HTERT RPE-1 (cell line): ENCODE data around the gene RXRG.

Source experiments
- in situ Hi-C: fragments of 300-500 bp; cut with MboI; formaldehyde crosslinking; loops from 4 replicates; pipeline ENCODE4 v1.14.3; 2020; ENCODE audit warnings: low sequenced_read_pairs

Gene RXRG

DNA sequence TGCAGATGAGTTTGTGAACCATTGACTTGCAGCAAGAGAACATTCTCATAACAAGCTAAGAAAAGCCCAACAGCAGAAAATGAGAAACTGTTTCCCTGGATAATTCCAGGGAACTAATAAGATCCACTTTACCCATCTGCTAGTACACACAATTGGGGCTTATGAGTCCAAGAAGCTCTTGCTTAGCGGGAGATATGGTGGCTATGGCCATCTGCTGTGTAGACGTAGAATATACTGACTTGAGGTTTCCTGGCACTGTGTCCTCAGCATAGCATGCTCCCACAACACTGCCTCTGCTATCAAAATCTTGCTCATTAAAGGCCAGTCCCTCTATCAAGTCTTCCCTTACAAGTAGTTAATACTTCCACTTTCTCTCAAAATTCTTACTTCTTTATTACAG is 6.8 kb upstream of the RXRG start:
- in situ Hi-C loops, result no loop called here

DNA sequence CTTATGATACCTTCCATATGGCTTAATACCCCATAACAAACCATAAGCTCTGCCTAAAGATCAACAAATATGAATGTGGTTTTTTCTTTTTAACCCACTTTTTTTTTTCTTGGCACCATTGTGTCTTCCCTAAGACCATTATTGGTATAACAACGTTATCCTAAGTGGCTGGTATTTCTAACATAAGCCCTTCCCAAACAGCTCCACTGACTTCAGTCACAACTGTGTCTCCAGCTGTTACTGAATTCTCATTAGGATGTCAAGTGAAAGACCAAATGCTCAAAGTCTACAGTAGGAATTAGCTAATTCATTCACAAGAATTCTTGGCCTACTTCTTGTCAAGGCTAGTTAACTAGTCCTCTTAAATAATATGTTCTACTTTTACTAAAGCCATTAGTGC is 4.2 kb upstream of the RXRG start:
- in situ Hi-C loops, result no loop called here

DNA sequence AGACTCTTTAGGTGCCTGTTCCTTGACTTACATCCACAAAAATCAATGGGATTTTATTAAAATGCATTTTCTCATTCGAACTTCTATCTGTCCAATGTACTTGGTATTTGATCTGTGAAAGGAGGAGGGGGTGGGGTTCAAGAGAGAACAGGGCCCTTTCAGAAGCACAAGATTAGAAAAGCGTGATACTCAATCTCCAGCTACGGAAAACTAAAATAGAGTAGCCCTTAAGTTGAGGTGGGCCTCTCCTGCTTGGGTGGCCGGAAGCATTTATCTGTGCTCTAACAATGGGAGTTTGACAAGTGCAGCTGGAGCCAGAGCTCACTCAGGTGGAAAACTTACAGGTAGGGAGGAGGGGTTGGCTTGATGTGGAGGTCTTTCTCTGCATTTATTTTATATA is 462 bp upstream of the RXRG start:
- in situ Hi-C loops, result no loop called here

DNA sequence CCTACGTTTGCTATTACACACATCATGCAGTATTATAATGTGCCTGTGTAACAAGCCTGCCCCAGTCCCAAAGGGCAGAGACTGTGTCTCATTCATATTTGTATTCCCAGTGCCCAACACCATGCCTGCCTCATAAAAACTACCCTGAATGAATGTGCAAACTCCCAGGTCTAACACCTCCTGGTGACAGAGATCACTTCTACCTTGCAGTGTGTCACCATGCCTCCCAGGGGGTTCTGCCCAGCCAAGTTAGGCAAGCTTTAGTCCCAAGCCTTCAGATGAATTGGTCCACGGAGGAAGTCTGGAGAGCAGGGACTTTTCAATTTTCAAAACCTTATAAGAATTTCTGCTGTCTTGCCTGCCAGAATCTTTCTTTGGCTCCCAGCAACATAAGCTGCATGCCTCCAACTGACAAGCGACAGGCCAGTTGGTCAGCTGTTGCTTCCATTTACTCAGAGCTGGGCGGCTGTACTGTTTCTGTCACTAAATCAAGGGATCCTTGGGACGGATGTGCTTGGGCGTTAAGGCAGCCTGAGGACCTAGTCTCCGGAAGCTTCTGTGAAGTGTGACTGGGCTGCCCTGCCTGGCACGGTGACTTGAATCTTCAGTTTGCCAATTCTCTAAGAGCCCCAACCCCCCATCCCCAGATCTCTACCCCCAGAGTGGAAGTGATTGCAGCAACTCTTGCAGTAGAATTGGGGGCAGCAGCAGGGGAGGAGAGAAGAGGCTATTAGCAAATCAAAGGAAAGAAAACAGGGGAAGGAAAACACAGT is 1.2 kb downstream of the RXRG start:
- in situ Hi-C loops, result no loop called here

- in situ Hi-C loops, result no loop called here
Measured at GRCh38 chr1:165442653-165443052, 2.3 kb downstream of the RXRG start.

- in situ Hi-C loops, result no loop called here
Measured at GRCh38 chr1:165442053-165442452, 2.9 kb downstream of the RXRG start.

DNA sequence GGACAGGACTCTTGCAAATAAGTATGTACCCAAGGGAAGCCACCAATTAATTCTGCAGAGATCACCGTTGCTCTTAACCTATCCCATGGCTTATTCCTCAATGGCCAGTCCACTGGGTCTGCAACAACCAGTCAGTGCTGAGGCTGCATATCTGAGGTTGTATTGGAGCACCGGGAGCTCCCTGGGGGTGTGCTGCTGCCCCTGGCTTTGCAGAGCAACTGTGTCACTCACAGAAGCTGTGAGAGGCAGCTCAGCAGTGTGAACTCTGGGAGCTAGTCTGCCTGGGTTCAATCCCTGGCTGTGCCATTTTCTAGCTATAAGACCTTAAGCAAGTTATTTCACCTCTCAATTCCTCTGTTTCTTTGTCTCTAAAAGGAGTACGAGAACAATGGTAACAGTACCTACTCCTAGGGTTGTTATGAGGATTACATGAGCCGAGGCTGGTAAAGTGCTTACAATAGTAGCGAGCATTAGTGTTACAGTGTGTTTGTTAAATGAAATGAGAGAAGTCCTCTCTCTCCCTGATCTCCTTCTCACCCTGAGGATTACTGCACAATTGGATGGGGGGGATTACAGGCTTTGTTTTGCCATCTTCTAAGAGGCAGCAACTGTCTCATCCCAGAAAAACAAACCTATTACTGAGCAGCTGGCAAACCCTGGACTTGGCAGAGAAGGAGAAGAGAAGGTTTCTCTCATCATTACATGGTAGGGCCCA is 3.6 kb downstream of the RXRG start:
- in situ Hi-C loops, result no loop called here

DNA sequence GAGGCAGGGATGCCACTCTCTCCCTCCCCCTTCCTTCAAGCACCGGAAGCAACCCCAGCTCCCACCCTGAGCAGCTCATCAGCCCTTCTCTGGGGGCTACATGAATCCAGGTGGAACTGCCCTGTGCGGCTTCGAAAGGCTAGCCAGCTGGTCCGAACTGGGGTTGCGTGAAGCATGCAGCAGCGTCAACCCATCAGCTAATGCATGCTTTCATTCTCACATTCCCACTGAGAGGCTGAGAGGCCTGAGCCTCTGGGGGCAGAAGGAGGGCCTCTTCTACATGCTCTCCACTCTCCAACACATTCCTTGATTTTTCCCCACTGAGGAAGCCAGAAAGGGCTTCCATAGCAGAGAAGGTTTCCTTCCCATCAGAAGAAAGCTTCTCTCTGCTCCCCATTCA is 5.6 kb downstream of the RXRG start:
- in situ Hi-C loops, result no loop called here

GRCh38 chr1:165436994-165437393 is 7.9 kb downstream of the RXRG start:
- in situ Hi-C loops, result no loop called here

- in situ Hi-C loops, result no loop called here
Measured at GRCh38 chr1:165435801-165436200, 9.1 kb downstream of the RXRG start.

DNA sequence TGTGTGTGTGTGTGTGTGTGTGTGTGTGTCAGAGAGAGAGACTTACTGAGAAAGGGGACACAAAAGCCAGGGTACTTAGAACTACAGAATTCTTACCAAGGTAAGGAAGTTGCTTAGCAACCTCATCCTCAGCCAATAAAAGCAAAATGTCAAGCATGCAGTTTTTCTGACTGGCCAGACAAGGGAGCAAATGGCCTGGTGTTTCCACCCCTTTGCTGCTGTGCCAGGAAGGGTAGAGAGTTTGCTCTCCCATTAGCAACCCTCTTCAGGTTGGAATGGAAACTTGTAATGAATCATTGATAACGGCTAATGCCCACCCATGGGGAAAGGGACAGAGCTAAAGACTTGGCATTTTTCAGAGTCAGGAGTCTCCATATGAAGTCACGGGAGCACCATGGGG is 10.6 kb downstream of the RXRG start:
- in situ Hi-C loops, result no loop called here

DNA sequence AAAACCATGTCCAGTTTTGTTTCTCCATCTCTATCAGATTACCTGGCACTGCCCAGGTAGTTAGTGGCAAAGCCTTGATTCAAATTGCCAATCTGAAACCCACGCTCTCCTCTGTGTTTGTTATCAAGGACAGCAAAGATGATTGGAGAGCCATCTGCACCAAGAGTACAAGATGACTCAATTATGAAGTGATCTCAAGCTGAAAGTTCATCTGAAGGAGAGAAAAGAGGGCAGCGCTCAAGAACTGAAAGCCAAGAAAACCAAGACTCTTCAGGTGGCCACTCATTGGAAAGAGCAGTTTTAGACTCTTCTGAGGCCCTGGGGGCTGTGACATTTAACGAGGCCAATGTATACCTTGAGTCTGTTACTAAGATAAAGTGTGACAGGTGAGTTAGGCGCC is 13.8 kb downstream of the RXRG start:
- in situ Hi-C loops, result no loop called here

GRCh38 chr1:165426745-165427144 is 18.2 kb downstream of the RXRG start:
- in situ Hi-C loops, result no loop called here

GRCh38 chr1:165425621-165426020 is 19.3 kb downstream of the RXRG start:
- in situ Hi-C loops, result no loop called here

- in situ Hi-C loops, result no loop called here
Measured at GRCh38 chr1:165424454-165425216, 20.3 kb downstream of the RXRG start.

GRCh38 chr1:165423136-165423535 is 21.8 kb downstream of the RXRG start:
- in situ Hi-C loops, result no loop called here

DNA sequence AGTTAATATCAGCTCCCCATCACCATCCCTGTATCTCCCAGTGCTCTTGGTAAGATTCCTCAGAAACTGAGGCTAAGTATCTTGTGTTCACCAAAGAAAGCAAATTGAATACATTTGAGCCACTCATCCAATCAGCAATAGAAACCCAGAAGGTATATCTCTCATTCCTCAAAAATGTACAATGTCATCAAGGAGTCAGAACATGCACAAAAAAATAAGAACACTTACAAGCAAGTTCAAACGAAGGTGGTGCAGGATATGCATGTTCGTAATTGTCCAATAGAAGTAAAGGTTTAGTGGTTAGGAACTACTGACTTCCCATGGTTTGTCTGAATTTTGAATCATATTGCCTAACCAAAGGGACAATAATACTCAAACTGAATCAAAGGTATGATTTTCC is 24.3 kb downstream of the RXRG start:
- in situ Hi-C loops, result no loop called here

DNA sequence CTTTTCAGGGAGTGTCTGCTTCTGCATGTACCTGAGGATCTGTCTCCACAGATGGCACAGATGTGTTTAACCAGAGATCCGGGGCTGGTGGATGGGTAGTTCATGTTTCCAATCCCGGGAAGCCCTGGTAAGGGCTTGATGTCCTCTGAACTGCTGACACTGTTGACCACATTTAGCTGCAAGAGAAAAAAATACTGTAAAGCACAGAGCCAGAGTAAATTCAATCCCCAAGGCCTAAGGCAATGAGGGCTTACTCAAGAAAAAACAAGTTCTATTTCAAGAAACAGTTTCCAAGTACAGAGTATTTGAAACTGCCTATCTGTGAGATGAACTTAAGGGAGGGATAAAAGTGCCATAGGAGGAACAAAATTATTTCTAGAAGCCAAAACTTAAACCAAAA is 25.1 kb downstream of the RXRG start:
- in situ Hi-C loops, result no loop called here

DNA sequence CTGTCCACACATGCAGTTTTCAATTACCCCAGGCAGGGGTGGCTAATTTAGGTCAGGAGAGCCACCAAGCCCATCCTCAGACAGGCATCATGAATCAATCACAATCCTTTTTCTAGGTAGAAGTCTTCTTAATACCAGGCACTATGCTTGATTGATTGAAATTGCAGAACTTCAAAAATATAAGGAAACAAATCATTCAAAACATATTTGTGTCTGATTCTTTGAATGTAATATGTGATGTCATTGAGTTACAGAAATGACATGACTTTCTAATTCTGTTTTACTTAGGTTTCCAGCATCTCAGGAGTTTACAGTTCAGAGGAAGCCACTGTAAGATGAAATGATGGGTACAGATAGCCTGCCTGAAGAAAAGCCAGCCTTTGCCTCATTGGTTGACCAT is 26.7 kb downstream of the RXRG start:
- in situ Hi-C loops, result no loop called here

DNA sequence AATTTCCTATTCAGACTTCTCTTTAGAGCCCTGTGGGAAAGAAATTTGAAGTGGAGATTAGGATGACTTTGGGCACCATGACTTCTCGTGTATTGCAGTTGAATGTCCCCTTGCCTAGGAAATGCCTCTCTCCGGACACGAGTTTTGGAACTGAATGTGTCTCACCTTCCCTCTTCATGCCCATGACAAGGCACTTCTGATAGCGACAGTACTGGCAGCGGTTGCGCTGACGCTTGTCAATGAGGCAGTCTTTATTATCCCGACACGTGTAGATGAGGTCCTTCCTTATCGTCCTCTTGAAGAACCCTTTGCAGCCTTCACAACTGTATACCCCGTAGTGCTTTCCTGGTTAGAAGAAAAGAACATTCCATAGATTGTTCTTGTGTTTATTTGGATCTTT is 28.1 kb downstream of the RXRG start:
- in situ Hi-C loops, result no loop called here

DNA sequence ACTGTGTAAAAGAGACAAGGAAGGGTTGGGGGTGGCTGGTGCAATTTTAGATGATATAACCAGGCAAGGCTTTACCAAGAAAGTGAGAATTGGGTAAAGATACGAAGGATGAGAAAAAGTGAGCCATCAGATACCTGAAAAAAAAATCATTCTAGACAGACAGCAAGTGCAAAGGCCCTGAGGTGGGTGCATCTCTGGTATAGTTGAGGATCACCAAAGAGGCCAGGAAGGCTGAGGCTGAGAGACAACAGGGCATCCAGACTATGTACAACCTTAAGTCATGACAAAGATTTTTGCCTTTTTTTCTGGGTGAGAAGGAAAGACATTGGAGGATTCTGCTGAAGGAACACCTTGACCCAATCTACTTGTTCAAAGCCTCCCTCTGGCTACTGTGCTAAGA is 29.9 kb downstream of the RXRG start:
- in situ Hi-C loops, result no loop called here

DNA sequence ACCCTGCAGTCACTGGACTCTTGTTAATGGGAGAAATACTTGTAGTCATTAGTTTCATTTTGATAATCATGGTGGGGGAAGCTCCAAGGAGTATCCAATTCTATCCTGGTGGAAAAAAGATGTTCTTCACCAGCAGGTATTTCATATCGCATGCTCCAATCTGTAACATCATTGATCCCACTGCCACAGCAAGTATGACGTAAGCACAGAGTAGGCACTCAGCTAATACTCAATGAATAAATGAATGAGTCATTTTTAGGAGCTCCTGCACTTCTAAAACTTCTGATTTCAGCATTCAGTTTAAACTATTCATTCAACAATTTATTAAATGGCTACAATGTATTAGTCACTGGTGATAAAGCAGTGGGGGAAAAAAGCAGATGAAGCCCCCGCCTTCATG is 30.3 kb downstream of the RXRG start:
- in situ Hi-C loops, result no loop called here
